ENCODE data around the gene HSPB1.

The HSPB1 gene

GRCh38 chr7:76346097-76346496, 43.6 kb downstream of the HSPB1 start:
- H3K4me3 Mint-ChIP-seq: no peak overlapping the region
- no peaks in the 10 kb centered on the region for H3K27me3 Mint-ChIP-seq
- peaks cover 79% of the 10 kb centered on the region for H3K4me1 Mint-ChIP-seq
- ATAC-seq: no peak
- no peaks in the 10 kb centered on the region for H3K9me3 Mint-ChIP-seq
- H3K27ac Mint-ChIP-seq: no peak overlapping the region
- peaks cover 77% of the 10 kb centered on the region for H3K36me3 Mint-ChIP-seq (ENCODE audit: low read depth)
- no peak for DNase-seq

- Mint-ChIP-seq H3K4me1 (peaks cover 81% of the 10 kb centered on the region), H3K4me3 (no peak overlapping the region)
Measured at GRCh38 chr7:76346778-76347177, 44.3 kb downstream of the HSPB1 start.

GRCh38 chr7:76347710-76348109, 45.2 kb downstream of the HSPB1 start:
- H3K4me3 Mint-ChIP-seq: no peak overlapping the region
- H3K27me3 Mint-ChIP-seq: no peaks in the 10 kb centered on the region
- H3K9me3 Mint-ChIP-seq: no peaks in the 10 kb centered on the region
- DNase-seq (no peak), ATAC-seq (no peak)
- peaks cover 77% of the 10 kb centered on the region for H3K36me3 Mint-ChIP-seq (ENCODE audit: low read depth)
- peak overlapping the region; percentile 62 for H3K27ac Mint-ChIP-seq
- peaks cover 80% of the 10 kb centered on the region for H3K4me1 Mint-ChIP-seq

More at GRCh38 chr7:76346778-76347177, 44.3 kb downstream of the HSPB1 start:
- H3K9me3 Mint-ChIP-seq: no peaks in the 10 kb centered on the region
- H3K36me3 Mint-ChIP-seq (ENCODE audit: low read depth): peaks cover 79% of the 10 kb centered on the region
- H3K27ac Mint-ChIP-seq: peak overlapping the region; percentile 40
- DNase-seq (no peak), ATAC-seq (no peak)
- H3K27me3 Mint-ChIP-seq: no peaks in the 10 kb centered on the region

- DNase-seq (no peak), ATAC-seq (no peak)
- H3K27me3 Mint-ChIP-seq: no peaks in the 10 kb centered on the region
- no peak overlapping the region for H3K4me3 Mint-ChIP-seq
- no peaks in the 10 kb centered on the region for H3K9me3 Mint-ChIP-seq
- peak overlapping the region; percentile 54 for H3K27ac Mint-ChIP-seq
- peaks cover 72% of the 10 kb centered on the region for H3K36me3 Mint-ChIP-seq (ENCODE audit: low read depth)
- H3K4me1 Mint-ChIP-seq: peaks cover 73% of the 10 kb centered on the region
Measured at GRCh38 chr7:76349313-76349885, 46.9 kb downstream of the HSPB1 start.

GRCh38 chr7:76351372-76351771, 48.9 kb downstream of the HSPB1 start:
- H3K27ac Mint-ChIP-seq: peak overlapping the region; percentile 14
- peaks cover 79% of the 10 kb centered on the region for H3K4me1 Mint-ChIP-seq
- H3K9me3 Mint-ChIP-seq: peaks cover 4% of the 10 kb centered on the region
- no peak overlapping the region for H3K4me3 Mint-ChIP-seq
- ATAC-seq (no peak), DNase-seq (no peak)
- H3K36me3 Mint-ChIP-seq (ENCODE audit: low read depth): peaks cover 77% of the 10 kb centered on the region
- H3K27me3 Mint-ChIP-seq: no peaks in the 10 kb centered on the region

GRCh38 chr7:76352193-76352592, 49.7 kb downstream of the HSPB1 start:
- peaks cover 79% of the 10 kb centered on the region for H3K4me1 Mint-ChIP-seq
- H3K4me3 Mint-ChIP-seq: no peak overlapping the region
- H3K36me3 Mint-ChIP-seq (ENCODE audit: low read depth): peaks cover 77% of the 10 kb centered on the region
- H3K27ac Mint-ChIP-seq: peak overlapping the region; percentile 16
- no peaks in the 10 kb centered on the region for H3K27me3 Mint-ChIP-seq
- DNase-seq: no peak
- ATAC-seq: no peak
- peaks cover 4% of the 10 kb centered on the region for H3K9me3 Mint-ChIP-seq

- Mint-ChIP-seq H3K27ac (no peak overlapping the region), H3K27me3 (no peaks in the 10 kb centered on the region), H3K4me1 (peaks cover 75% of the 10 kb centered on the region), H3K36me3 (ENCODE audit: low read depth) (peaks cover 78% of the 10 kb centered on the region), H3K4me3 (no peak overlapping the region), H3K9me3 (peaks cover 4% of the 10 kb centered on the region)
- DNase-seq: no peak
- no peak for ATAC-seq
Measured at GRCh38 chr7:76353744-76354143, 51.3 kb downstream of the HSPB1 start.

All from activated naive CD8-positive, alpha-beta T cell treated with anti-CD3 and anti-CD28 coated beads, Interleukin-2, amount 50 U/mL, for 24 hours (primary cell).